RWPE2 (cell line): ENCODE data around the gene THRB.

Source experiments
- ATAC-seq: fragments of 200-7000 bp; cut with Tn5 transposase; 3 replicates; pipeline ENCODE4 v1.9.1; 2021; ENCODE audit warnings: low read depth
- DNase-seq: peaks from one replicate; pipeline ENCODE4 v3.0.0-alpha.2; 2020; ENCODE audit warnings: low spot score
- H3K27ac ChIP-seq: fragments of 450-650 bp; 2 replicates; pipeline ENCODE4 v1.5.1; 2017; ENCODE audit warnings: mild to moderate bottlenecking; ENCODE audit not compliant: poor library complexity, severe bottlenecking
- H3K27me3 ChIP-seq: fragments of 250-450 bp; sonication (Bioruptor Pico); 2 replicates; pipeline ENCODE4 v1.5.1; 2021; ENCODE audit warnings: mild to moderate bottlenecking, moderate library complexity; ENCODE audit not compliant: insufficient read depth, poor library complexity, severe bottlenecking
- H3K36me3 ChIP-seq: fragments of 250-450 bp; sonication (Bioruptor Pico); 2 replicates; pipeline ENCODE4 v1.5.1; 2020; ENCODE audit warnings: low read depth, mild to moderate bottlenecking, moderate library complexity
- H3K4me1 ChIP-seq: fragments of 250-450 bp; sonication (Bioruptor Pico); 2 replicates; pipeline ENCODE4 v1.5.1; 2021; ENCODE audit warnings: mild to moderate bottlenecking, moderate library complexity; ENCODE audit not compliant: insufficient read depth, poor library complexity, severe bottlenecking
- H3K4me3 ChIP-seq: fragments of 250-450 bp; sonication (Bioruptor Pico); 2 replicates; pipeline ENCODE4 v1.5.1; 2021; ENCODE audit warnings: mild to moderate bottlenecking, moderate library complexity; ENCODE audit not compliant: severe bottlenecking
- H3K9me3 ChIP-seq: fragments of 250-450 bp; sonication (Bioruptor Pico); 2 replicates; pipeline ENCODE4 v1.5.1; 2021; ENCODE audit warnings: mild to moderate bottlenecking, moderate library complexity; ENCODE audit not compliant: severe bottlenecking
- TF ChIP-seq, protein P1 (sequence below): fragments of 450-650 bp; IDR thresholded peaks from one replicate; pipeline ENCODE4 v1.5.1; 2017; ENCODE audit warnings: mild to moderate bottlenecking, moderate library complexity; ENCODE audit not compliant: poor library complexity, severe bottlenecking

THRB gene

DNA sequence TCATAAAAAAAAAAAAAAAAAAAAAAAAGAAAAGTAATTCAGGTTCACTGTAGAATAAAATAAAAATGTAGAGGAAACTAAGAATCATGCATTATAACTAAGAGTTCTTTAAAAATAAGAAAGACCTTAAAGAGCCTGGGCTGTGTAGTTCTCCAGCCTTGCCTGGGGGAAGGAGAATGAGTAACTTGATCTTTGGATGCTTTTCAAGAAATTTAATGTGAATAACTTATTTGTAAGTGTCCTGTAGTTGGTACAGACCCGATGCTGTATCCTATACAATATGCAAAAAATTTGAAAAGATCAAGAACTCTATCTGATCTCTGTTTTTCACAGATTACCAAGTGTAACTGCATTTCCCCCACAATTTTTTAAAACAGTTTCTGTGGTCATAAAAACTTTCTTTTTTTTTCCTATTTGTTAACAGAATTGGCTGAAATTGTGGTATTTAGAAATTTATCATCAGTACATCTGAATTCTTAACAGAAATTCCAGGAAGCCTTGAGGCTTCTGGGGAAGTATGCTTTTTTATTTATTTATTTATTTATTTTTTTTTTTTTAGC is 195.3 kb downstream of the THRB start:
- Histone ChIP-seq H3K27ac (peak overlapping the region; percentile 87), H3K36me3 (no peaks in the 10 kb centered on the region), H3K9me3 (no peaks in the 10 kb centered on the region), H3K4me1 (peaks cover 18% of the 10 kb centered on the region), H3K4me3 (no peak overlapping the region), H3K27me3 (no peaks in the 10 kb centered on the region)
- DNase-seq (no peak), ATAC-seq (peak; percentile 47; the same call in 1 of the 3 replicates)
- TF ChIP-seq, protein P1, sequence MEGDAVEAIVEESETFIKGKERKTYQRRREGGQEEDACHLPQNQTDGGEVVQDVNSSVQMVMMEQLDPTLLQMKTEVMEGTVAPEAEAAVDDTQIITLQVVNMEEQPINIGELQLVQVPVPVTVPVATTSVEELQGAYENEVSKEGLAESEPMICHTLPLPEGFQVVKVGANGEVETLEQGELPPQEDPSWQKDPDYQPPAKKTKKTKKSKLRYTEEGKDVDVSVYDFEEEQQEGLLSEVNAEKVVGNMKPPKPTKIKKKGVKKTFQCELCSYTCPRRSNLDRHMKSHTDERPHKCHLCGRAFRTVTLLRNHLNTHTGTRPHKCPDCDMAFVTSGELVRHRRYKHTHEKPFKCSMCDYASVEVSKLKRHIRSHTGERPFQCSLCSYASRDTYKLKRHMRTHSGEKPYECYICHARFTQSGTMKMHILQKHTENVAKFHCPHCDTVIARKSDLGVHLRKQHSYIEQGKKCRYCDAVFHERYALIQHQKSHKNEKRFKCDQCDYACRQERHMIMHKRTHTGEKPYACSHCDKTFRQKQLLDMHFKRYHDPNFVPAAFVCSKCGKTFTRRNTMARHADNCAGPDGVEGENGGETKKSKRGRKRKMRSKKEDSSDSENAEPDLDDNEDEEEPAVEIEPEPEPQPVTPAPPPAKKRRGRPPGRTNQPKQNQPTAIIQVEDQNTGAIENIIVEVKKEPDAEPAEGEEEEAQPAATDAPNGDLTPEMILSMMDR: no peak

DNA sequence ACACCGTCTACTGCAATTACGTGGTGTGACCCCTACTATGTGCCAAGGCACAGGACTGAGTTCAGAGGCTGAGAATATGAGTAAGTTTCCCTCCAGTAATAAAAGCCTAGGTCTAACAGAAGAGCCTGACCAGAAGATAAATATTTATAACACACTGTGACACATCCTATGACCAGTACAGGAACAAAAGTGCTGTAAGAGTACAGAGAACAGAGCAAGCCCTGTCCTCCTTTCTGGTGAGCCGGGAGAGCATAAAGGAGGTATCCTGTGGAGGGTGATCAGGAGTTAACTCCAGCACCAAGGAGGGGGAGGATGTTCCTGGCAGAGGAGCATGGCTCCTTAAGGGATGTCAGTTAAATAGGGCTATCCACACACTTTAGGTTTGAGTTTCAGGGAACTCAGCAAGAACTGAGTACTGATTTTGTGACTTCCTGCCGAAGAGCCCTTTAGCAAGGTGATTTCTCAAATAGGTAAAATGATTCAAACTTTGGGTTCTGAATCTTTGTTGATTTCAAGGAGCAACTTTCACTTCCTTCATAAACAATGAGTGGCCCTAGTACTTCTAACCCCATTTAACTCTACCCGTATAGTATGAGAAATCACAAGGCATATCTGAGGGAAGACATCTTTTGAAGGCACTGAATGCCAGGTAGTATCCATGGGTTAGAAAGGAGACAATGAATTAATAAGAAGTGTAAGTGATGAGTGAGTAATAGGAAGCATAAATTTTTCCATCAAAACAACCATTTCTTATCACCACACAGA is 198.0 kb downstream of the THRB start:
- Histone ChIP-seq H3K36me3 (no peaks in the 10 kb centered on the region), H3K27me3 (no peaks in the 10 kb centered on the region), H3K9me3 (no peaks in the 10 kb centered on the region), H3K4me3 (no peak overlapping the region), H3K27ac (no peak overlapping the region), H3K4me1 (peaks cover 18% of the 10 kb centered on the region)
- no peak for DNase-seq
- TF ChIP-seq, protein P1: no peak
- no peak for ATAC-seq

DNA sequence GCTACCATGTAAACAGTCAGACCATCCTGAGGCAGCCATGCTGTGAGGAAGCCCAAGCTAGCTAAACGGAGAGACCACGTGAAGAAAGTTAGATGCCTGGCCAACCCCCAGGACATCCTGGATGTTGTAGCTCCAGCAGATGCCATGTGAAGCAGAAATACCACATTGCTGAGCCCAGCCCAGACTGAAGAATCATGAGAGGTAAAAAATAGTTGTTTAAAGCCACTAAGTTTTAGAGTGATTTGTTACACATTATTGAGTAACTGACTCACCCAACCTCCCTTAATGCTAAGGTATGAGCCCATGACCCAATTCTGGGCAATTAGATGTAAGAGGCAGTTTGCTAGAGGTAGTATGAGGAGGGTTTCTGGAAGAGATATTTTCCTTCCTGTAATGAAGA is 200.5 kb downstream of the THRB start:
- H3K4me3 ChIP-seq: no peak overlapping the region
- no peak for DNase-seq
- H3K36me3 ChIP-seq: no peaks in the 10 kb centered on the region
- TF ChIP-seq, protein P1: no peak
- no peaks in the 10 kb centered on the region for H3K9me3 ChIP-seq
- H3K4me1 ChIP-seq: peaks cover under 1% of the 10 kb centered on the region
- no peak for ATAC-seq
- H3K27ac ChIP-seq: no peak overlapping the region
- H3K27me3 ChIP-seq: no peaks in the 10 kb centered on the region

DNA sequence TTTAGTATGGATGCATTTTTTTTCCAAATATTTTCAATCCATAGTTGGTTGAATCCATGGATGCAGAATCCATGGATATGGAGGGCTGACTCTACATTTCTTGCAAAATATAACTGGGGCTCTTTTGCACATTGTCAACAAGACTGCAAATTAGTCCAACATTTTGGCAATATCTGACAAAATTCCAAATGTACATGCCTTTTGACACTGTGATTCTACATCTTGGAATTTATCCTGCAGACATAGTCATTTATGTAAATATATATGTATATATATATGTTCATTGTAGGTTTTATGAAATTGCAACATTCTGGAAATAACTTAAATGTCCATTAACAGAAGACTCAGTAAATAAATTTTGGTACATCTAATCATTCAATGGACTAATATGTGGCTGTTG is 203.0 kb downstream of the THRB start:
- Histone ChIP-seq H3K4me1 (no peaks in the 10 kb centered on the region), H3K27ac (no peak overlapping the region), H3K36me3 (no peaks in the 10 kb centered on the region), H3K27me3 (no peaks in the 10 kb centered on the region), H3K9me3 (no peaks in the 10 kb centered on the region), H3K4me3 (no peak overlapping the region)
- DNase-seq (no peak), ATAC-seq (no peak)
- TF ChIP-seq, protein P1: no peak

DNA sequence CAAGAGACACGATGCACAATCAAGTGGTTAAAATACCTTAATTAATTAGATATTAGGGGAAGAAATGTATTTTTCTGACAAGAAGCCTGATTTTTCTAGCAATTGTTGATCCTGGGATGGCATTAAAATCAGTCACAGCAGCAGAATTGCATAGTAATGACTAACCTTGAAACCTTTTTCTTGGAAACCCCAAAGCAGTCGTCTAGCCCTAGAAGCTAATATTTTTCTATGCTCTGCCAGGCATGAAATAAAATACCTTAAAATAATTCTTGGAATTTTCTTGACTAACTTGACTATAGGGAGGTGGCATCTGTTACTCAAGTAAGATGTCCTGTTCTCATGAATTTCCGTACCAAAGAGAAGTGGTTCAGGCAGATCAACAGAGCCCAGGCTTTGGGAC is 204.1 kb downstream of the THRB start:
- no peak overlapping the region for H3K27ac ChIP-seq
- no peaks in the 10 kb centered on the region for H3K4me1 ChIP-seq
- TF ChIP-seq, protein P1: no peak
- ATAC-seq: no peak
- no peak for DNase-seq
- H3K9me3 ChIP-seq: no peaks in the 10 kb centered on the region
- H3K27me3 ChIP-seq: no peaks in the 10 kb centered on the region
- H3K4me3 ChIP-seq: no peak overlapping the region
- no peaks in the 10 kb centered on the region for H3K36me3 ChIP-seq
